Activated T-cell treated with anti-CD3 and anti-CD28 coated beads for 4 hours (primary cell): ENCODE results near the gene CYTH2.
"Not testable (repeated sequence)": the region's sequence is repeated elsewhere in the genome, so short reads cannot be mapped to it uniquely, and the experiment has no call there.

Experiments used
- DNase-seq: peaks from one replicate; pipeline ENCODE4 v3.0.0-alpha.2; 2020

The CYTH2 gene

GRCh38 chr19:48513289-48514122 is 44.3 kb downstream of the CYTH2 start:
- peak; percentile 63 for DNase-seq

- DNase-seq = no peak
Measured at GRCh38 chr19:48514123-48514458, 44.9 kb downstream of the CYTH2 start.

GRCh38 chr19:48516536-48516935 is 47.4 kb downstream of the CYTH2 start:
- no peak for DNase-seq

GRCh38 chr19:48518207-48518606 is 49.0 kb downstream of the CYTH2 start:
- no peak for DNase-seq

GRCh38 chr19:48519426-48519825 is 50.3 kb downstream of the CYTH2 start:
- DNase-seq = not testable (repeated sequence)

GRCh38 chr19:48520134-48520533 is 51.0 kb downstream of the CYTH2 start:
- no peak for DNase-seq

DNA sequence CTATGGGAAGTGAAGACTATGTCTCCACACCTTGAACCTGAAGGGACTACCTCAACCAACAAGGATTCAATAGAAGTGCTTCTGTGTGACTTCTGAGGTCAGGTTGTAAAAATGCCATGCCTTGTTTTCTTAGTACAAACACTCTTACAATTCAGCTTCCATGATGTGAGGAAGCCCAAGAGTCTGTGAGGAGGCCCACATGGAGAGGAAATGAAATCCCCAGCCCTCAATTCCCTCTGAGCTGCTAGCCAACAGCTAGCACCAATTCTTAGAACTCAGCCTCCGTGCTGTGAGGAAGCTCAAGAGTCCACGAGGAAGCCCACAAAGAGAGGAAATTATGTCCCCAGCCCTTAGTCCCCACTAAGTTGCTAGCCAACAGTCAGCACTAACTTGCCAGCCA is 55.1 kb downstream of the CYTH2 start:
- no peak for DNase-seq

GRCh38 chr19:48524732-48525131 is 55.6 kb downstream of the CYTH2 start:
- DNase-seq = no peak

- DNase-seq = no peak
Measured at GRCh38 chr19:48529156-48529555, 60.0 kb downstream of the CYTH2 start.

- DNase-seq = no peak
Measured at GRCh38 chr19:48530066-48530720, 61.0 kb downstream of the CYTH2 start.

DNA sequence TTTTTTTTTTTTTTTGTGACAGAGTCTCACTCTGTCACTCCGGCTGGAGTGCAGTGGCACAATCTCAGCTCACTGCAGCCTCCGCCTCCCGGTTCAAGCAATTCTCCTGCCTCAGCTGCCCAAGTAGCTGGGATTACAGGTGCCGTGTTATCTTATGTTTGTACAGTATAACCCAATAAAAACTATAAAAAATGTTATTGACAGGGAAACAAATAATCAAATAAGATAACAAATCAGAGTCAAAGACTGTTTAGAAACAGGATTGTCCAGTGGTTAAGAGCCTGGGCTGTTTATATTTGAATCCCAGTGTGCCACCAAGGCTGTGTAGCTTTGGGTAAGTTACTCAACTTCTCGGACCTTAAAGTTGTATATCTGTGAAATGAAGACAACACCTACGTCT is 61.6 kb downstream of the CYTH2 start:
- no peak for DNase-seq
